NB4 (cell line): ENCODE results near the gene RNF217.

ENCODE experiments used
- DNase-seq: peaks from one replicate; pipeline ENCODE4 v3.0.0; 2010; ENCODE audit warnings: low read depth
- H3K4me3 ChIP-seq: one replicate; pipeline ENCODE4 v1.5.1; 2011; ENCODE audit warnings: mild to moderate bottlenecking, low read depth, low read length, moderate library complexity
- CTCF ChIP-seq: IDR thresholded peaks from one replicate; pipeline ENCODE4 v1.5.1; 2012; ENCODE audit warnings: low read depth, low read length
- MAX ChIP-seq: IDR thresholded peaks from 2 replicates; pipeline ENCODE4 v1.6.1; 2011; ENCODE audit warnings: low read depth, low read length
- MYC ChIP-seq: IDR thresholded peaks from 2 replicates; pipeline ENCODE4 v1.6.1; 2011; ENCODE audit warnings: low read depth, low read length
- POLR2A ChIP-seq: IDR thresholded peaks from 2 replicates; pipeline ENCODE4 v1.6.1; 2011; ENCODE audit warnings: mild to moderate bottlenecking; ENCODE audit not compliant: insufficient read length; ENCODE audit errors: extremely low read depth

RNF217 gene

GRCh38 chr6:125008261-125008703 lies 46.0 kb downstream of the RNF217 start:
- H3K4me3 ChIP-seq = no peak overlapping the region
- TF ChIP-seq POLR2A (no peak), CTCF (no peak), MYC (no peak), MAX (no peak)
- no peak for DNase-seq

- no peak overlapping the region for H3K4me3 ChIP-seq
- no peak for DNase-seq
- TF ChIP-seq MAX (no peak), POLR2A (no peak), CTCF (no peak), MYC (no peak)
These were observed 46.7 kb downstream of the RNF217 start for GRCh38 chr6:125008957-125009356.

GRCh38 chr6:125009578-125009977 lies 47.3 kb downstream of the RNF217 start:
- no peak for DNase-seq
- no peak overlapping the region for H3K4me3 ChIP-seq
- no peak for TF ChIP-seq MAX
- no peak for TF ChIP-seq CTCF
- no peak for TF ChIP-seq MYC
- no peak for TF ChIP-seq POLR2A

- no peak overlapping the region for H3K4me3 ChIP-seq
- TF ChIP-seq POLR2A (no peak), CTCF (no peak), MYC (no peak)
- DNase-seq = peak; percentile 16
These were observed 51.9 kb downstream of the RNF217 start for GRCh38 chr6:125013938-125014660.

GRCh38 chr6:125014661-125014957 lies 52.4 kb downstream of the RNF217 start:
- no peak for TF ChIP-seq MYC
- no peak for TF ChIP-seq CTCF
- TF ChIP-seq MAX = no peak
- H3K4me3 ChIP-seq = no peak overlapping the region
- no peak for DNase-seq

GRCh38 chr6:125015152-125015551 lies 52.9 kb downstream of the RNF217 start:
- DNase-seq = no peak
- TF ChIP-seq POLR2A = no peak
- no peak for TF ChIP-seq MYC
- TF ChIP-seq CTCF = no peak
- no peak for TF ChIP-seq MAX

More at GRCh38 chr6:125015152-125015551, 52.9 kb downstream of the RNF217 start:
- no peak overlapping the region for H3K4me3 ChIP-seq
